ENCODE results near the gene GMDS. TPM values are rescaled to one million over a fixed set of nuclear protein-coding genes. Genes with fewer than 3 reads are reported as not detected.

The GMDS gene
- total and polyA plus RNA-seq, 2 experiments from 2014 or later, result 30.1 to 36.5 TPM

- Histone ChIP-seq H3K27ac (ENCODE audit: low read depth) (no peak overlapping the region), H3K9me2 (ENCODE audit: insufficient read depth) (0 out of 2 replicates have a peak, but pooled peaks cover 2% of the 10 kb centered on the region), H3K27me3 (ENCODE audit: insufficient read depth) (no peaks in the 10 kb centered on the region), H3F3A (replicated peaks; ENCODE audit: low read depth) (no peaks in the 10 kb centered on the region), H3K36me3 (ENCODE audit: insufficient read depth) (no peaks in the 10 kb centered on the region), H3K4me3 (no peak overlapping the region), H3K4me1 (ENCODE audit: insufficient read depth) (peaks cover 14% of the 10 kb centered on the region), H2AFZ (no peak overlapping the region), H4K20me1 (replicated peaks; ENCODE audit: insufficient read depth) (peaks cover 8% of the 10 kb centered on the region; the same call in 1 of the 2 replicates), H3K79me2 (replicated peaks; ENCODE audit: insufficient read depth) (peaks cover 44% of the 10 kb centered on the region), H3K4me2 (no peak overlapping the region)
- ATAC-seq, result no peak
- Mint-ChIP-seq H3K4me3 (no peak overlapping the region), H3K27ac (no peak overlapping the region), H3K36me3 (ENCODE audit: low read depth) (peaks cover 3% of the 10 kb centered on the region; the same call in 2 of the 3 replicates), H3K4me1 (peaks cover 15% of the 10 kb centered on the region), H3K9me3 (no peaks in the 10 kb centered on the region), H3K27me3 (ENCODE audit: insufficient read depth, low read depth, poor library complexity) (peaks cover 2% of the 10 kb centered on the region)
- DNase-seq (ENCODE audit: low spot score), result no peak
- no peak for TF ChIP-seq NANOG (IDR thresholded peaks at IDR 0.05; ENCODE audit: borderline replicate concordance)
Measured at GRCh38 chr6:2186516-2186915, 58.9 kb downstream of the GMDS start.

- no peaks in the 10 kb centered on the region for H3K9me3 Mint-ChIP-seq
- Histone ChIP-seq H3K9me2 (ENCODE audit: insufficient read depth) (0 out of 2 replicates have a peak, but pooled peaks cover 2% of the 10 kb centered on the region), H3K4me3 (no peak overlapping the region), H3K79me2 (replicated peaks; ENCODE audit: insufficient read depth) (peaks cover 53% of the 10 kb centered on the region), H3K4me1 (ENCODE audit: insufficient read depth) (peaks cover 14% of the 10 kb centered on the region), H3K27me3 (ENCODE audit: insufficient read depth) (no peaks in the 10 kb centered on the region), H3K36me3 (ENCODE audit: insufficient read depth) (no peaks in the 10 kb centered on the region), H2AFZ (no peak overlapping the region), H3F3A (replicated peaks; ENCODE audit: low read depth) (no peaks in the 10 kb centered on the region), H4K20me1 (replicated peaks; ENCODE audit: insufficient read depth) (peaks cover 8% of the 10 kb centered on the region; the same call in 1 of the 2 replicates), H3K4me2 (no peak overlapping the region), H3K27ac (ENCODE audit: low read depth) (no peak overlapping the region)
- H3K4me1 Mint-ChIP-seq, result peaks cover 15% of the 10 kb centered on the region
- peaks cover 2% of the 10 kb centered on the region for H3K27me3 Mint-ChIP-seq (ENCODE audit: insufficient read depth, low read depth, poor library complexity)
- H3K27ac Mint-ChIP-seq, result no peak overlapping the region
- DNase-seq (ENCODE audit: low spot score) (no peak), ATAC-seq (no peak)
- TF ChIP-seq STAT1 (IDR thresholded peaks at IDR 0.05; ENCODE audit: unreplicated experiment), result no peak
- no peak for TF ChIP-seq JUNB (IDR thresholded peaks at IDR 0.05; ENCODE audit: unreplicated experiment)
- no peak for TF ChIP-seq ZNF114 (CRISPR knock-in tag; IDR thresholded peaks at IDR 0.05)
- no peak for TF ChIP-seq ZNF331 (CRISPR knock-in tag; IDR thresholded peaks at IDR 0.05; ENCODE audit: low read depth)
- H3K4me3 Mint-ChIP-seq, result no peak overlapping the region
- H3K36me3 Mint-ChIP-seq (ENCODE audit: low read depth), result peaks cover 3% of the 10 kb centered on the region; the same call in 2 of the 3 replicates
Measured at GRCh38 chr6:2185466-2185865, 59.9 kb downstream of the GMDS start.

- Histone ChIP-seq H4K20me1 (replicated peaks; ENCODE audit: insufficient read depth) (peaks cover 8% of the 10 kb centered on the region; the same call in 1 of the 2 replicates), H3K27ac (ENCODE audit: low read depth) (no peak overlapping the region), H3K27me3 (ENCODE audit: insufficient read depth) (no peaks in the 10 kb centered on the region), H3K36me3 (ENCODE audit: insufficient read depth) (no peaks in the 10 kb centered on the region), H3K9me2 (ENCODE audit: insufficient read depth) (0 out of 2 replicates have a peak, but pooled peaks cover 2% of the 10 kb centered on the region), H2AFZ (no peak overlapping the region), H3K79me2 (replicated peaks; ENCODE audit: insufficient read depth) (peaks cover 58% of the 10 kb centered on the region), H3K4me2 (no peak overlapping the region), H3K4me1 (ENCODE audit: insufficient read depth) (peaks cover 14% of the 10 kb centered on the region), H3K4me3 (no peak overlapping the region), H3F3A (replicated peaks; ENCODE audit: low read depth) (no peaks in the 10 kb centered on the region)
- Mint-ChIP-seq H3K27ac (no peak overlapping the region), H3K9me3 (no peaks in the 10 kb centered on the region), H3K36me3 (ENCODE audit: low read depth) (no peaks in the 10 kb centered on the region), H3K4me3 (no peak overlapping the region), H3K4me1 (peaks cover 15% of the 10 kb centered on the region), H3K27me3 (ENCODE audit: insufficient read depth, low read depth, poor library complexity) (peaks cover 2% of the 10 kb centered on the region)
- ATAC-seq (no peak), DNase-seq (ENCODE audit: low spot score) (no peak)
- no peak for TF ChIP-seq EZH2phosphoT487 (IDR thresholded peaks at IDR 0.05; ENCODE audit: unreplicated experiment)
- no peak for TF ChIP-seq ETS1 (IDR thresholded peaks at IDR 0.05)
Measured at GRCh38 chr6:2184700-2185455, 60.5 kb downstream of the GMDS start.
